ENCODE data around the gene TAF3.

Gene TAF3

DNA sequence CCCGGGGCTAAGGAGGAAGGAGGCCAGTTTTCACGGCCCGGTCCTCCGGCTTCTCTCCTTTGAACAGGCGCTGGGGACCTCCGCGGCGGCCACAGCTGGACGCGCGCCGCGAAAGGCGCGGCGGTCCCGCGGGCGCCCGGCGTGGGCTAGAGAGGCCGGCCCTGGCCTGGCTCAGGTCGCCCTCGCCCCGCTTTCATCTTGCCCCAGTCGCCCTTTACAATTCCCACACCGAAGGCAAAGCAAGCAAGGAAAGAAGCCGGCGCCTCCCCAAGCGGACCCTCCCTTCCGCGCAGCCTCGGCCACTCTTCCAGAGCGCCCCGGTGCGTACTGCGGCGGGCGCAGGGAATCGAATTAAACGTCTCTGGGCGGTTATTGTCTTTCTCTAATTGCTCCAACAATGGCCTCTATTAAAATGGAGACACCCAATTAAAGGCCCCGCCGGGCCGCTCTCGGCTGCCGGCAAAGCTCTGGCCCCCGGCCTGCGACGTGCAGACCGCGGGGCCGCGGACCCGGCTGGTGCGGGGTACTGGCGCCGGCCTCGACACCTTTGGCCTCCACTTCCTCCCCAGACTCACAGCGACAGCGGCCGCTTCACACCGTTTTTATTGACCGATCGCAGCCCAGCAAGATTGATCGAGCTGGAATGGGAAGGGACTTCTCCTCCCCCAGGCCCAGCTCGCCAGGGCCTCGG, 231.7 kb downstream of the TAF3 start:
- DNase-seq: no peak

DNA sequence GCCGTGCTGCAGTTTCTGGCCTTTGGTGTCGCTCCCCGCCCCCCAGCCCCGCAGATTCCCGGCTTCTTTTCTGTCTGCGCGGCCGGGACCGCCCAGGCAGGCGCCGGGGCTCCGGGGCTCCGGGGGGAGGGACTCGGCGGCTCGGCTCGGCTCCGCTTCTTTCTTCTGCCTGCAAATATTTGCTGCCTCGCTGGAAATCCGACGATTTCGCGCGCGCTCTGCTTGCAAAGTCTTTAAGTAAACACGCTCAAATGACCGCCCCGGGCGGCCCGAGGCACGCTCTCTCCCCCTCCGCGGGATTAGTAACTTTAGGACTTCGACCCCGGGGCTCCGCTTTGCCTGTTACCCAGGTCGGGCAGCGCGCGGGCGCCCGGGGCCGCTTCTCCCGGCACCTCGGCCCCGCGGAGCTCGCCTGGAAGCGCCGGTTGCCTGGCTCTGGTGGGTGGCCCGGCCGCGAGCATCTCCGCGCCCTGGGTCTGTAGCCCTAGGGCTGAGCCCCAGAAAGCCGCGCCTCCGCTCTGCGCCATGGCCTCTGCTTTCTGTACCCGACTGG, 232.3 kb downstream of the TAF3 start:
- no peak for DNase-seq

DNA sequence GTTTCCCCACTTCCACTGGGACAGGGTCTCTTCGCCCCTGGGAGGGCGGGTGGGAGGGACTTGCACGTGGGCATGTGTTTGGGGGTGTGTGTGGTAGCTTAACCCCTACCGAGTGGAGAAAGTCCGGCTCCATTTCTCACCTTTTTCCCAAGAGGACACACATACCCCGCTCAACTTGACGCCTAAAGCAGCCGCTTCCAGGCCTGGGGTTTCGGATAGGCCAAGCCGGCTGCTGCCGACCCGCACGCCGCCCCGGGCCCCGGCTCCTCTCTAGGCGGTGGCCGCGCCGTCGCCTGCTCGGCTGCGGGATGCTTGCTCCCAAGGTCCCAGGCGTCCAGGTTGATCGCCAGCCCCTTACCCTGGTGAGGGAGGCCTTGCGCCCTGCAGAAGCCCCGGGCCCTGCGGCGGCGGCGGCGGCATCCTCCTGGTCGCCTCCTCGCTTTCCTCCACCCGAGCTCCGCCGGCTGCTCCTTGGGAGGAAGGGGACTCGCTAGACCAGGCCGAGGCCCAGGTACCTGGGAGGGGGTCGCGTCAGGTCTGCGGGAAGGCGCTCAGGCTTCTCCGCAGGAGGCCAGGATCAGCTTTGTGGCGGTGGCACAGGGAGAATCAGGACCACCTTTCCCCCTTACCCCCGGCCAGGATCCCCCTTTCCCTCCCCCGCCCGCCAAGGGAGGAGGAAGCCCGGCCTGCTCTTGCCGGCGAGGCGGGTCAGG, 233.0 kb downstream of the TAF3 start:
- DNase-seq: no peak

DNA sequence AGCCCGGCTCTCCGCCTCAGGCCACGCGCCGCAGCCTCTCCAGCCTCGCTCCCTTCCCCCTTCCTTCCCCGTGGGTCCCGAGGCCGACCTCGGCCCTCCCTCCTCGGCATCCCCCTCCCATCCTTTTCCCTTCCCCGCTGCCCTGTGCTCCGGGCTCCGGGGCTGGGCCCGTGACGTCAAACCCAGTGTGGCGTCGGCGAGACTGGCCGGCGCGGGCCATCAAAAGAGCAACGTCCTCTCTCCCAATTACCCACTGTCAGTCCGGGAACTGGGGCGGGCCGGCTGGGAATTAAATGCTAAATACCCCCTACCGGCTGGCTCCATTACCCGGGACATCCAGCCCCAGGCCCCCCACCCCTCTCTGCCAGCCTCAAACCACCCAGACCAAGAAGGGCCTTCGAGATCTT, 233.5 kb downstream of the TAF3 start:
- no peak for DNase-seq

DNA sequence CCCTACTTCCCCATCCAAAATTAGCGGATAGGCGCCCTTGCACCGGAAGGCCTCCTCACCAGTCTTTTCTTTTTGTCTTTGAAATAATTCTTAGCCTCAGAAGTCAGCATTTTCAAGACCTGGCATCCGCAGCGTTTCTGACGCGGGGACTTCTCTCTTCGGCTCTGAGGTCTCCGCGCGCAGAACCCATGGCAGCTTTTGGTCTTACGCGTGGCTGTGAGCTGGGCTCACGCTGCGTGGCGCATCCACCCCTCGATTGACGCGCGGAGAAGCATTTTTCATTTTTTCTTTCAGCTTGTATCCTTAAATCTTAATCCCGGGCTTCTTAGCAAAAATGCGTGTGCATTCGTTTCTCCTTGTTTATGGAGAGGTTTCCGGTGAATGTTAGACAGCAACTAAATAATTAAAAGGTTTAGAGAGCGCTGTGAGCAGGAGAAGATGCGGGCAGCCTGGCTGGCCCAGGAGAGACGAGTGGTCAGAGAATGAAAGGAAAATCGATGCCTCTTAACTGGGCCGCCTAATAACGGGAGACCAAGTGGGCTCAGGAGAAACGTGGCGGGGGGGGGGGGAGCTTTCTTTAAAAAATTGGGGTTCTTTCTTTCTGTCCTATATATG, 234.1 kb downstream of the TAF3 start:
- DNase-seq: no peak

DNA sequence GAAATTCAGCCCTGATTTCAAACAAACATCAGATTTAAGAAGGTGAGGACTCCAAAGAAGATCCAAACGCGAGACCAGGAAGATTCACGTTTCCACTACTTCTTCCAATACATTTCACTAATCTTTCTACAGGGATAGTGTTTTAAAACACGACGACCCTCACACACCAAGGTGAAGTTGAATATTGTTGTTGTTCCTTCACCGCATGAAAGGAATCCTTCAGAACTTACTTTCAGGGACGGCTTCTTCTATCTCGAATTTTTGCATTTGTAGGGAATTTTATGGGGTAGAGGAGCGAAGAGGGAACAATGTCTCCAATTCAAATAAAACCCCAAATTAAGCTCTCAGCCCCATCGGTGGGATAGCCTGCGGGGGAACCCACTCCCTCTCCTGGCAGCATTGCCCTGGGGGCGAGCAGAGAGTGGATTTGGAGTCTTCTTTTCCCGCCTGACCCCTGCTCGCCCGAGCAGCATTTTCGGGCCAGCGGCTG, 234.7 kb downstream of the TAF3 start:
- no peak for DNase-seq

DNA sequence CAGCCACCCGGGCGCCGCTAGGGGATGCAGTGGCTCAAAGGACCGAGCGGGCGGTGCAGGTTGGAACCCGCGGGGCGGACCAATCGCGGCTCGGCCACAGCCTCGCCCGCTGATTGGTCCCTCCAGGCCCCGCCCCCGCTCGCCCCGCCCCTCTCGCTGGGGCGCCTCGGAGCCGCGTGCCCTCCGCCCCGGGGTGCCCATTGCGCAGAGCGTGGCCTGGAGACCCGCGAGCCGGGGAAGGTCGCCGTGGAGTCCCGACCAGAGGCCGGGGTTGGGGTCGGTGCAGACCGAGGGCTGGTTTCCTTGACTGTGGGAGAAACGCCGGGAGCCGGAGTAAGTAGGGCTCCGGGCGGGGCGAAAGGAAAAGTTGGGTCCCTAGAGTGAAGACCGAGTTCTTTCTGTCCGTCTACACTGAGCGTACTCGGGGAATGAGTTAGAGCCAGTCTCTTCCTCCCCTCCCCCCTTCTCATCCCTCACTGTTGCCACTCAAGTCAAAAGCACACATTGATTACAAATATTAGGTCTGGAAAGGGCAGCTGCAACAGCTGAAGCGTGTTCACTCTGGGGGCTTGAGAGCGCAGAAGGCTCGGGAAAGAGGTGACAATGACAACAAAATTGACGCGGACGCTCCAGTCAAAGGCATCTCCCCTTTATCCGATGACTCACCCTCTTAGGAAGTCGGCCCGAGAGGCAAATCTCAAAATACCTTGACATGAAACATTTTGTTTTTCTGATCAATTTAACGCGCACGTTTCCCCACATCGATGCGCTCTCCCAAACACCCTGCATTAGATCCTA, 235.3 kb downstream of the TAF3 start:
- peak; percentile 29 to 72 for DNase-seq

DNA sequence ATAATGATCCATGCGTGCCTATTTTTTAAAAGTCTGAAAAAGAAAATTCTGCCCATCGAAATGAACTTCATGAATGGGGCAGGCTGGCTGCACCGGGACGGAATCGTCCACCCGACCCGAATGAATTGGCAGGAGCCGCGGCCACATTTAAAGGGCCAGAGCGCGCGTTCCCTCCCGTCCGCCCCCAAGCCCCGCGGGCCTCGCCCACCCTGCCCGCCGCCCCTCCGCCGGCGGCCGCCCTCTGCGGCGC, 235.9 kb downstream of the TAF3 start:
- peak; percentile 46 to 49 for DNase-seq

DNA sequence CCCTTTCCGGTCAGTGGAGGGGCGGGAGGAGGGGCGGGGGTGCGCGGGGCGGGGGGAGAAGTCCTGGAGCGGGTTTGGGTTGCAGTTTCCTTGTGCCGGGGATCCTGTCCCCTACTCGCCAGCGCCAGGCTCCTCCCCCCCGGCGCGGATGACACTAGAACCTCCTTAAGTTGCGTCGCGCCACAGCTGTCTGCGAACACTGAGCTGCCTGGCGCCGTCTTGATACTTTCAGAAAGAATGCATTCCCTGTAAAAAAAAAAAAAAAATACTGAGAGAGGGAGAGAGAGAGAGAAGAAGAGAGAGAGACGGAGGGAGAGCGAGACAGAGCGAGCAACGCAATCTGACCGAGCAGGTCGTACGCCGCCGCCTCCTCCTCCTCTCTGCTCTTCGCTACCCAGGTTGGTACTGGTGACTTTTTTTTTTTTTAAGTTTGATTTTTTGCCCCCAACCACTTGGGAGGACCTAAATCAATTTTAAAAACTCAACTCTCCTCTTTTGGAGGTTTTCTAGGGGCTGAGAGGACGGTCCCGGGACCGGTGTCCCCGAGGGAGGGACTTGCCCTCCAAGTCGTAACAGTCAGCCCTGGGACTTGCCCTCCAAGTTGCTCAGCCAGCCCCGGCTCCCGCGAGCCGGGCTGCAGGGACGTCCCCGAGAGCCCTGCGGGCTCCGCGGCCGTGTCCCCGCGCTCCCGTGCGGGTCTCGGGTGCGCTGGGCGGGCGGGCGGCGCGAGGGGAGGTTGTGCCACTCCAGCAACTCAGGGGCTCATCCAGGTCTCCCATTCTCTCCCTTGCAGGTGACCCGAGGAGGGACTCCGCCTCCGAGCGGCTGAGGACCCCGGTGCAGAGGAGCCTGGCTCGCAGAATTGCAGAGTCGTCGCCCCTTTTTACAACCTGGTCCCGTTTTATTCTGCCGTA, 236.4 kb downstream of the TAF3 start, which contains the start of gene GATA3:
GATA3 (plus strand) TSS at position 195 of the 914 bp plus-strand sequence. CDS start 968 bp downstream, outside the sequence.
- peak; percentile 46 to 75 for DNase-seq

DNA sequence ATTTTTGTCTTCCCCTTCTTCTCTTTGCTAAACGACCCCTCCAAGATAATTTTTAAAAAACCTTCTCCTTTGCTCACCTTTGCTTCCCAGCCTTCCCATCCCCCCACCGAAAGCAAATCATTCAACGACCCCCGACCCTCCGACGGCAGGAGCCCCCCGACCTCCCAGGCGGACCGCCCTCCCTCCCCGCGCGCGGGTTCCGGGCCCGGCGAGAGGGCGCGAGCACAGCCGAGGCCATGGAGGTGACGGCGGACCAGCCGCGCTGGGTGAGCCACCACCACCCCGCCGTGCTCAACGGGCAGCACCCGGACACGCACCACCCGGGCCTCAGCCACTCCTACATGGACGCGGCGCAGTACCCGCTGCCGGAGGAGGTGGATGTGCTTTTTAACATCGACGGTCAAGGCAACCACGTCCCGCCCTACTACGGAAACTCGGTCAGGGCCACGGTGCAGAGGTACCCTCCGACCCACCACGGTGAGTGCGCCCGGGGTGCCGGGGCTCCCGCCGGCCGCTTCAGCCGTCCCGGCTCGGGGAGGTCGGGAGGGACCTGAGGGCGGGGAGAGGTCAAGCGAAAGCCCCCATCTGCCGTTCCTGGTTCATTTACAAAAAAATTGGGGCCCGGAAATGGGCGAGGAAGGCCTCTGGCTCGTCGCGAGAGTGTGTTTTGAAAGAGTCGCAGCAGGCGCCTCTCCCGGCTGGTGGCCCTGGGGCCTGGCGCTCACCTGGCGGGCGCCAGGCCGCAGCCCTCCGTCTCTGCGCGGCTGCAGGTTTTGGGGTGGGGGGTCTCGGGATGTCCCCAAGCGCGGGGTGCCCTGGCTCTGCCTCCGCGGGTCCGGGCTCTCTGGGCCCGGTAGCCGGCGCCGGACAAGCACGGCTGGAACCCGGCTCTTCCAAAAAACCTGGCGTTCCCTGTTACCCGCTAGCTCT, 237.4 kb downstream of the TAF3 start:
- DNase-seq: no peak

DNA sequence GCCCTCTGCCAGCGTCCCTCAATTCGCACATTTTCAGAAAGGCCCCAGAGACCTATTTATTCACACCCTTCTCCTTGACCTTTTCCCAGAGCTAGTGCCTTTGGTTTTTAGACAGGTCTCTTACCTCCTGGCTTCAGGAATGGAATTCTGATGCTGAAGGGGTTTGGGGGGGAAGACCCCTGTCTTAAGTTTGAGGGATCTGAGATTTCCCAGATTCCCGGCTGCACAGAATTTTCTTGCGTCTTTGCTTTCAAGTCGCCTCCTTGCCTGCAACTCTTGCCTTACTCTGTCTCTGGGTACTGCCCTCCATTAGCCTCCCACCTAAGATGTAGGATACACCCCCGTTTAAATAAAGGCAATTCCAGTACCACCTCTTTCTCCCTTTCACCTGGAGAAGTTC, 238.1 kb downstream of the TAF3 start:
- no peak for DNase-seq

DNA sequence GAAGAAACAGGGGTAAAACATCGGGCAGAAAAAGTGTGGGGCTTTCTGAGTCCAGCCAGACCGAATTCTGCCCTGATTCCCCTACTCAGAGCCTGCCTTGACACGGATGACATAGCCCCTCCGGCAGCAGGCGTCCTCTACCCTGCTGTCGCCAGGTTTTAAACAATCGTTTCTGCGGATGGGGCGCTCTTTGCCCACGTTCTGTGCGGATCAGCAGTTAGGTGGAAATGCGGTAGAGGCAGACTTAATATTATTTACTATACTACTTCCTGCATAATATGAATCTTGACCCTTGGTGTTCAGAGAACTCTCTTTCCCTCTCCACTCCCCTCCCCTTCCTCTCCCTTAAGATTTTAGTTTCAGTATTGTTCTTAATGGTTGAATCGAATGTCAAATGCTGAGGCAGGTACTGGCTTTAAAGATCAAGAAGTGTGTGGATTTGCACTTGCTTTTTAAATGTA, 238.6 kb downstream of the TAF3 start:
- DNase-seq: no peak

DNA sequence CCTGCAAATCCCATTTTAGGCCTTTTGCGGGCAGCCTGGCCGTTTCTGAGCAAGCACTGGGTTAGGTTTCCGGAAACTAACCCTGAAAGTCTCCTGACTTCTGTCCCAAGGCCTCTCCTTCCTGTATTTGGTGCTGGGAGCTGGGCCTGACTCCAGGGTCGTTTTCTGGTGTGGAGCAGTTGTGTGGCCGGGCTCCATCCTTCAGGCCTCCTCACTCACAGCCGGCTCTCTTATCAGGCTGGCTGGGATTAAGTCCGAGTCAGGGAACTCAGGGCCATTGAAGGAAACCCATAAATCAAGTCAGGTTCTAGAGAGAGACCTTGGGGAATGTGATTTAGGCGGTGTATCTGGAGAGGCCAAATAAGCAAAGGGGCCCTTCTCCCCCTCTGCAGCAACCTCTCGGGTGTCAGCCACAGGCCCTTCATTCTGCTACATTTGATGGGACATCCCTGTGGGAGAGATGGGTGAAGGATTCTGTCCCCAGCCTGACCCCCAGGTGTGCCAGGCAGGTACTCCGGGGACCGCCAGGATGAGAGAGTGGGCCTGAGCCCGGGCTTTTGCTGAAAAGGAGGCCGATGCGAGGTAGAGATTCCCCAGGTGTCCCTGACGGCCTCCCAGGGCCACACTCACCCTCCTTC, 239.4 kb downstream of the TAF3 start:
- DNase-seq: no peak

DNA sequence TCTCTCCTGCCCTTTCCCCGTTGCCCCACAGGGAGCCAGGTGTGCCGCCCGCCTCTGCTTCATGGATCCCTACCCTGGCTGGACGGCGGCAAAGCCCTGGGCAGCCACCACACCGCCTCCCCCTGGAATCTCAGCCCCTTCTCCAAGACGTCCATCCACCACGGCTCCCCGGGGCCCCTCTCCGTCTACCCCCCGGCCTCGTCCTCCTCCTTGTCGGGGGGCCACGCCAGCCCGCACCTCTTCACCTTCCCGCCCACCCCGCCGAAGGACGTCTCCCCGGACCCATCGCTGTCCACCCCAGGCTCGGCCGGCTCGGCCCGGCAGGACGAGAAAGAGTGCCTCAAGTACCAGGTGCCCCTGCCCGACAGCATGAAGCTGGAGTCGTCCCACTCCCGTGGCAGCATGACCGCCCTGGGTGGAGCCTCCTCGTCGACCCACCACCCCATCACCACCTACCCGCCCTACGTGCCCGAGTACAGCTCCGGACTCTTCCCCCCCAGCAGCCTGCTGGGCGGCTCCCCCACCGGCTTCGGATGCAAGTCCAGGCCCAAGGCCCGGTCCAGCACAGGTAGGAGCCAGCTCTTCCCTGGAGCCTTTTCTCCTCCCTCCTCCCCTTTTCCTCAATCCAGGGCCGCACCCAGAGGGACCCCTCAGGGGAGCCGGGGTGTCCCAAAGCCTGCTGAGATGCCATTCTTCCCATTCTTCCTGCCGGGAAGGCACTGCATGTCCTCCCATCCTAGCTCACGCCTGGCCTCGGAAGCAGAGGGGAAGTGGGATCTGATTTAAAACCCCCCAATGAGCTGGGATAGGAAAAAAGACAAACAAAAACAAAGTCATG, 240.2 kb downstream of the TAF3 start:
- no peak for DNase-seq

DNA sequence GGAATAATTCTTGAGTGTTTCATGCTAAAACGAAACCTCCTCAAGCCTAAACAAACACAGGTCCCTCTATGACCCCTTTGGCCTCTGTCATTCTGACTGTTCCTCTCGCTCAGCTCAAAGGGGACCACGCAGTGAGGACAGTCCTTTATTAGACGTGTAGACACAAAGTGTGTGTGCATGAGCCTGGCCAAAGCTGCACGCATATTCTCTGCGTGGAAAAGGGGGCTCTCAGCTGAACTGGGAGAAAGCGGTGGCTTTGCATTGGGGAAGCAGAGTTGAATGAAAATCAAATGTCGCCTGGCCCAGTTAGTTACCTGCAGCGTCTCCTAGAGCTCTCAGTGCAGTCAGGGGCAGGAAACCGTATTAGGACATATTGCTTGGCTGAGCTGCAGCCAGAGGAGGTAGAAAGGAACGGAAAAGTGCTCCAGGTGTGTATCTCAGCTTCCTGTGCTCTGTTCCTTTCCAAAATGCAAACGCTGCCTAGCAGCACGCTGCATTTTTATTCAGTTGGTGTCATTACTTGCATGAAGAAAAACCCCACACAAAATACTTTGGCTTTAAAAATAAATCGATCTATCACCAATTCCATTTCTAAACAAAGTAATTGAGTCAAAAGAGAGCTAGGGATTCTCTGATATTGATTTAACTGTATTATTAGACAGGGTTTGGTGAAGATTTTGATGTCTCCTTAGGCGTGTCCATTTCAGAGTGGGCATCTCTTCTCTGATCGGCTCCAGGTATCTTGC, 241.1 kb downstream of the TAF3 start:
- no peak for DNase-seq

DNA sequence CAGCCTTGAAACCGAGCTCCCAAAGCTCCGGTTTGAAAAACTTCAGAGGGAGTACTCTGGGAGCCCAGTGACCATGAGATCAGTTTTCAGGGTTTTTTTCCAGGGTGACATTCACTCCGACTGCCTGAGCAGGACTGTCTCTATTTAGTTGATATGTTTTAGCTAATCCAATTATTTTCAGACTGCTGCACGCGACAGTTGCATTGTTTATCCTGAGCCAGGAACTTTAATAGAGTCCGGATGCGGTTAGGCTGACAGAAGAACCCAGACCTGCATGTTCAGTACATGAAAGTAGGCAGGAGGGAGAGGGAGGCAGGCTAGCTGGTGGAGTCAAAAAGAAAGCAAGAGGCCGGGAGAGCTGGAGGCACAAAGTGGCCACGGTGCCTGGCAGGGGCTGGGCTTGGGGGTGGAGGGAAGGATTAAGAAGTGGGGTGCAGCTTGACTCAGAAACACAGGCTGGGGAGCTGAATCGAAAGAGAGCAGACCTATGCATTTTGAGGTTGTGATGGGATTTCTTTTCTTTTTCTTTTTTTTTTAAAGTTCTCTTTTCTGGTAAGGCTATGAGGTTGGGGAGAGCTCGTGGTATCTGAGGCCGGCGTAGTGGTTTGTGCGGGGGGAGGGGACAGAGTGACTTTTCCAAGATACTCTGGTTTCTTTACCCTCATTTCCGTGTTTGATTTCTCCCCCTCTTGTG, 241.9 kb downstream of the TAF3 start:
- DNase-seq: no peak

DNA sequence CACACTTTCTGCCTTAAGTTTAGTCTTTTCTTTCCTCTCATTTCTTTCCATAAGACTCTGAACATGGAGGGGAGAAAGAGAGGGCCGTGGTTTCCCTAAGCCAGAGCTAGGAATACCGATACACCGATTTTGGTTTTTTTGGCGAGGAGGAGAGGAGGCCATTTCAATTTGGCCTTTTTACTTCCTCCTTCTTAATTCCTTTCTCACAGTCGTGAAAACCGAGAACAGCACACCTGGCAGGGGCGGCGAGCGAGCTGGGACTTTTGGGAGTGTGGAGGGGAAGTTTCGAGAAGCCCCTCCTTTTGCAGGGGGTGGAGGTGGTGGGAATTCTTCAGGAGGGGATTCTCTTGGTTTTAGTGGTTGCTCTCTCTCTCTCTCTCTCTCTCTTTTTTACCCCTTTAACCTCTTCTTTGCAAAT, 242.4 kb downstream of the TAF3 start:
- DNase-seq: no peak

Measured in SW 1271 (cell line).